CD8-positive, alpha-beta memory T cell (primary cell): ENCODE measurements around the gene TTC28. TPM values are rescaled to one million over a fixed set of nuclear protein-coding genes. Genes with fewer than 3 reads are reported as not detected.
A peak's percentile ranks its signal among the peaks of the same experiment; 100 is the strongest.

Experiments
- CTCF ChIA-PET: fragments of 350-600 bp; sonication (Branson Sonifier 250); formaldehyde crosslinking; loops from one replicate; lab custom pipeline; 2021; ENCODE audit warnings: antibody characterized with exemption; lab: Charles Lee
- POLR2A ChIA-PET: fragments of 350-600 bp; sonication (Branson Sonifier 250); formaldehyde crosslinking; loops from one replicate; lab custom pipeline; 2021; ENCODE audit warnings: antibody characterized with exemption; lab: Charles Lee
- DNase-seq, 5 donors: peaks; one replicate each; pipeline versions ENCODE4 v3.0.0 to v3.0.0-alpha.2; 2020 to 2022; ENCODE audit warnings: mixed read lengths in 1 of 5
- H3K27ac ChIP-seq: one replicate; pipeline ENCODE4 v1.7.0; 2013; ENCODE audit warnings: low read depth, mild to moderate bottlenecking, low read length, moderate library complexity
- H3K27me3 ChIP-seq: 2 replicates; pipeline ENCODE4 v1.7.0; 2013; ENCODE audit warnings: low read length, mild to moderate bottlenecking; ENCODE audit not compliant: insufficient read depth, poor library complexity, severe bottlenecking
- H3K36me3 ChIP-seq: 2 replicates; pipeline ENCODE4 v1.7.0; 2013; ENCODE audit warnings: mild to moderate bottlenecking, low read length, moderate library complexity; ENCODE audit not compliant: insufficient read depth
- H3K4me1 ChIP-seq: 2 replicates; pipeline ENCODE4 v1.7.0; 2013; ENCODE audit warnings: mild to moderate bottlenecking, low read length, moderate library complexity; ENCODE audit not compliant: insufficient read depth
- H3K4me3 ChIP-seq: 2 replicates; pipeline ENCODE4 v1.7.0; 2013; ENCODE audit warnings: mild to moderate bottlenecking, low read length
- H3K9me3 ChIP-seq: 2 replicates; pipeline ENCODE4 v1.7.0; 2013; ENCODE audit warnings: mild to moderate bottlenecking, low read length
- H3K27ac Mint-ChIP-seq, 8 donors: one replicate each; pipeline ENCODE4 v1.8.0; 2020 to 2021; ENCODE audit warnings: mixed read lengths in 8 of 8, mild to moderate bottlenecking in 6 of 8, inconsistent platforms in 3 of 8, moderate library complexity in 3 of 8
- H3K27me3 Mint-ChIP-seq, 2 donors: one replicate each; pipeline ENCODE4 v1.8.0; 2020 to 2021; ENCODE audit warnings: mixed read lengths in 2 of 2, mild to moderate bottlenecking in 1 of 2, moderate library complexity in 1 of 2
- H3K36me3 Mint-ChIP-seq, 3 donors: one replicate each; pipeline ENCODE4 v1.8.0; 2020 to 2021; ENCODE audit warnings: mixed read lengths in 3 of 3, inconsistent platforms in 1 of 3, mild to moderate bottlenecking in 1 of 3
- H3K4me1 Mint-ChIP-seq, 3 donors: one replicate each; pipeline ENCODE4 v1.8.0; 2020 to 2021; ENCODE audit warnings: mixed read lengths in 3 of 3, inconsistent platforms in 1 of 3, mild to moderate bottlenecking in 1 of 3
- H3K4me3 Mint-ChIP-seq, 7 donors: one replicate each; pipeline ENCODE4 v1.8.0; 2020 to 2021; ENCODE audit warnings: mixed read lengths in 7 of 7, mild to moderate bottlenecking in 6 of 7, moderate library complexity in 4 of 7, inconsistent platforms in 2 of 7
- H3K9me3 Mint-ChIP-seq, 5 donors: one replicate each; pipeline ENCODE4 v1.8.0; 2020 to 2022; ENCODE audit warnings: mixed read lengths in 5 of 5, mild to moderate bottlenecking in 3 of 5, moderate library complexity in 2 of 5, inconsistent platforms in 1 of 5
- polyA plus RNA-seq: library from polyadenylated mRNA; unstranded; fragments of 300-500 nt; fragmentation: Illumina TruSeq; gene quantifications from one replicate; pipeline ENCODE4 v1.2.3, GENCODE V29; 2021
- total RNA-seq, 2 experiments: library from RNA; stranded (reverse); gene quantifications; one replicate each; pipeline ENCODE4 v1.2.3, GENCODE V29; 2021

Gene TTC28
- total and polyA plus RNA-seq, 3 experiments from 2014 or later = 0.24 to 0.60 (median 0.51) TPM

GRCh38 chr22:28106617-28107016, 573.0 kb downstream of the TTC28 start:
- H3K9me3 ChIP-seq = no peaks in the 10 kb centered on the region
- no peaks in the 10 kb centered on the region for H3K36me3 ChIP-seq
- ChIA-PET CTCF (no interaction called here), POLR2A (no interaction called here)
- H3K27ac ChIP-seq = no peak overlapping the region
- no peaks in the 10 kb centered on the region for H3K4me1 ChIP-seq
- no peak for DNase-seq
- H3K36me3 Mint-ChIP-seq = no peaks in the 10 kb centered on the region
- H3K4me3 ChIP-seq = no peak overlapping the region
- no peaks in the 10 kb centered on the region for H3K9me3 Mint-ChIP-seq
- H3K4me1 Mint-ChIP-seq = no peaks in the 10 kb centered on the region
- H3K27ac Mint-ChIP-seq = no peak overlapping the region
- no peak overlapping the region for H3K4me3 Mint-ChIP-seq
- H3K27me3 ChIP-seq = no peaks in the 10 kb centered on the region
- peaks cover 0 to 1% of the 10 kb centered on the region in 2 donors for H3K27me3 Mint-ChIP-seq

GRCh38 chr22:28105988-28106387, 573.7 kb downstream of the TTC28 start:
- H3K4me3 ChIP-seq = no peak overlapping the region
- H3K4me1 ChIP-seq = no peaks in the 10 kb centered on the region
- Mint-ChIP-seq H3K9me3 (no peaks in the 10 kb centered on the region), H3K36me3 (no peaks in the 10 kb centered on the region), H3K4me3 (no peak overlapping the region), H3K27ac (no peak overlapping the region), H3K4me1 (no peaks in the 10 kb centered on the region), H3K27me3 (peaks cover 0 to 1% of the 10 kb centered on the region in 2 donors)
- no peaks in the 10 kb centered on the region for H3K36me3 ChIP-seq
- DNase-seq = no peak
- ChIA-PET CTCF (no interaction called here), POLR2A (no interaction called here)
- no peak overlapping the region for H3K27ac ChIP-seq
- no peaks in the 10 kb centered on the region for H3K27me3 ChIP-seq
- no peaks in the 10 kb centered on the region for H3K9me3 ChIP-seq

- Mint-ChIP-seq H3K36me3 (no peaks in the 10 kb centered on the region), H3K4me3 (no peak overlapping the region), H3K27me3 (peaks cover 0 to 1% of the 10 kb centered on the region in 2 donors), H3K4me1 (no peaks in the 10 kb centered on the region), H3K27ac (no peak overlapping the region), H3K9me3 (no peaks in the 10 kb centered on the region)
- no peak overlapping the region for H3K27ac ChIP-seq
- no peak for DNase-seq
- no peaks in the 10 kb centered on the region for H3K36me3 ChIP-seq
- ChIA-PET POLR2A (no interaction called here), CTCF (no interaction called here)
- H3K27me3 ChIP-seq = no peaks in the 10 kb centered on the region
- no peaks in the 10 kb centered on the region for H3K9me3 ChIP-seq
- H3K4me1 ChIP-seq = no peaks in the 10 kb centered on the region
- no peak overlapping the region for H3K4me3 ChIP-seq
Observed at GRCh38 chr22:28105413-28105812, 574.2 kb downstream of the TTC28 start.

- ChIA-PET CTCF (no interaction called here), POLR2A (no interaction called here)
- Histone ChIP-seq H3K4me1 (no peaks in the 10 kb centered on the region), H3K27me3 (no peaks in the 10 kb centered on the region), H3K9me3 (no peaks in the 10 kb centered on the region), H3K36me3 (no peaks in the 10 kb centered on the region), H3K27ac (no peak overlapping the region), H3K4me3 (no peak overlapping the region)
- Mint-ChIP-seq H3K27me3 (no peaks in the 10 kb centered on the region), H3K27ac (no peak overlapping the region), H3K4me3 (no peak overlapping the region), H3K36me3 (peaks cover 0 to 1% (median 0%) of the 10 kb centered on the region in 3 donors), H3K4me1 (no peaks in the 10 kb centered on the region), H3K9me3 (no peaks in the 10 kb centered on the region)
- DNase-seq = no peak
Observed at GRCh38 chr22:28103596-28103995, 576.0 kb downstream of the TTC28 start.

- Histone ChIP-seq H3K9me3 (no peaks in the 10 kb centered on the region), H3K4me3 (no peak overlapping the region), H3K4me1 (no peaks in the 10 kb centered on the region), H3K27me3 (no peaks in the 10 kb centered on the region), H3K27ac (no peak overlapping the region), H3K36me3 (no peaks in the 10 kb centered on the region)
- DNase-seq = no peak
- no peaks in the 10 kb centered on the region for H3K27me3 Mint-ChIP-seq
- peak overlapping the region in 1 of 8 donors; percentile 9 for H3K27ac Mint-ChIP-seq
- no peaks in the 10 kb centered on the region for H3K9me3 Mint-ChIP-seq
- ChIA-PET CTCF (no interaction called here), POLR2A (no interaction called here)
- no peak overlapping the region for H3K4me3 Mint-ChIP-seq
- peaks cover 0 to 1% (median 0%) of the 10 kb centered on the region in 3 donors for H3K36me3 Mint-ChIP-seq
- H3K4me1 Mint-ChIP-seq = no peaks in the 10 kb centered on the region
Observed at GRCh38 chr22:28102151-28102812, 577.4 kb downstream of the TTC28 start.

- POLR2A ChIA-PET = no interaction called here
- CTCF ChIA-PET = no interaction called here
- H3K27me3 ChIP-seq = no peaks in the 10 kb centered on the region
- no peaks in the 10 kb centered on the region for H3K36me3 ChIP-seq
- Mint-ChIP-seq H3K4me3 (no peak overlapping the region), H3K27me3 (peaks cover 0 to 2% of the 10 kb centered on the region in 2 donors), H3K4me1 (no peaks in the 10 kb centered on the region), H3K36me3 (peaks cover 0 to 1% (median 0%) of the 10 kb centered on the region in 3 donors), H3K27ac (no peak overlapping the region), H3K9me3 (no peaks in the 10 kb centered on the region)
- no peak overlapping the region for H3K4me3 ChIP-seq
- no peaks in the 10 kb centered on the region for H3K4me1 ChIP-seq
- DNase-seq = no peak
- no peaks in the 10 kb centered on the region for H3K9me3 ChIP-seq
- no peak overlapping the region for H3K27ac ChIP-seq
Observed at GRCh38 chr22:28097627-28098026, 582.0 kb downstream of the TTC28 start.

GRCh38 chr22:28096161-28096560, 583.5 kb downstream of the TTC28 start:
- no peak for DNase-seq
- POLR2A ChIA-PET = no interaction called here
- Histone ChIP-seq H3K4me1 (no peaks in the 10 kb centered on the region), H3K4me3 (no peak overlapping the region), H3K36me3 (no peaks in the 10 kb centered on the region), H3K27me3 (no peaks in the 10 kb centered on the region), H3K27ac (no peak overlapping the region), H3K9me3 (no peaks in the 10 kb centered on the region)
- H3K4me3 Mint-ChIP-seq = no peak overlapping the region
- CTCF ChIA-PET = no interaction called here
- peaks cover 0 to 4% of the 10 kb centered on the region in 2 donors for H3K27me3 Mint-ChIP-seq
- no peaks in the 10 kb centered on the region for H3K9me3 Mint-ChIP-seq
- H3K36me3 Mint-ChIP-seq = peaks cover 0 to 1% (median 0%) of the 10 kb centered on the region in 3 donors
- H3K27ac Mint-ChIP-seq = no peak overlapping the region
- no peaks in the 10 kb centered on the region for H3K4me1 Mint-ChIP-seq

- no peak for DNase-seq
- H3K36me3 ChIP-seq = no peaks in the 10 kb centered on the region
- Mint-ChIP-seq H3K9me3 (no peaks in the 10 kb centered on the region), H3K36me3 (peaks cover 0 to 1% (median 0%) of the 10 kb centered on the region in 3 donors), H3K27ac (no peak overlapping the region), H3K4me1 (no peaks in the 10 kb centered on the region), H3K27me3 (peaks cover 0 to 5% of the 10 kb centered on the region in 2 donors), H3K4me3 (no peak overlapping the region)
- no peak overlapping the region for H3K27ac ChIP-seq
- ChIA-PET CTCF (no interaction called here), POLR2A (no interaction called here)
- no peaks in the 10 kb centered on the region for H3K4me1 ChIP-seq
- H3K9me3 ChIP-seq = no peaks in the 10 kb centered on the region
- H3K27me3 ChIP-seq = no peaks in the 10 kb centered on the region
- H3K4me3 ChIP-seq = no peak overlapping the region
Observed at GRCh38 chr22:28095316-28096095, 584.1 kb downstream of the TTC28 start.
